ENCODE data around the gene FREM1.
"Not testable (repeated sequence)": the region's sequence is repeated elsewhere in the genome, so short reads cannot be mapped to it uniquely, and the experiment has no call there.

FREM1 gene

GRCh38 chr9:14909961-14910805 lies at the start of gene FREM1:
FREM1 (minus strand) TSS chr9:14910428; CDS start chr9:14868977, 41,451 bp downstream.
- DNase-seq (ENCODE audit: low read depth, low spot score) = peak; percentile 75

DNA sequence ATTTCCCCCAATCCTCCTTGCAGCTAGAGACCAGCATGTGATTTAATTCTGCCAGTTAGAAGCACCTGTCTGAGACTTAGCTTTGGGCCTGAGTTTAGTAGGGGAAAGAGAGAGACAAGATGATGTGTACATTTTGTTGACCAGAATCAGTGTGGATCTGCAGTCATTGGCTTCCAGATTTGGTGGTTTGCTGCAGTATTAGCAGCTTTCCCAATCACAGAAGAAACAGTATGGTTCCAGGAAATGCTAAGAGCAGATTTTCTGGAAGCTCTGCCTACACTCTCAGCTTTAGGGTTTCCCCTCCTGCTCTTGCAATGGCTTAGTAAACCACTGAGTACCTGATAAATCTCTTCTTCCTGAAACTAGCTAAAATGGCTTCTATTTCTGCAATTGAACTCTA lies 48.8 kb upstream of the FREM1 start:
- no peak for DNase-seq (ENCODE audit: low read depth, low spot score)

- no peak for DNase-seq (ENCODE audit: low read depth, low spot score)
Observed at GRCh38 chr9:14957109-14957508, 46.9 kb upstream of the FREM1 start.

GRCh38 chr9:14956208-14956607 lies 46.0 kb upstream of the FREM1 start:
- DNase-seq (ENCODE audit: low read depth, low spot score) = no peak

DNA sequence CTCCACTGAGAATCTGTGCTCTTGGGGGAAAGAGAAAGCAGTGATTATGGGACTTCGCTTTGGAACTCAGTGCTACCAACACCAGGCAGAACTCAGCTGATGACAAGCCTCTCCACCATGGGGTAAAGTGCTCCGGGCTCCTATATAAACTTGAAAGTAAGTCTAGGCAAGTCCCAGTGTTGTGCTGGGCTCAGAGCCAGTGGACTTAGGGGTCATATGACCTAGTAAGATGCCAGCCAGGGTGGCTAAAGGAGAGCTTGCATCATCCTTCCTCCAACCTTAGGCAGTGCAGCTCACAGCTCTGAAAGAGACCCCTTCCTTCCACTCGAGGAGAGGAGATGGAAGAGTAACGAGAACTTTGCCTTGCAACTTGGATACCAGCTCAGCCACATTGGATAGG lies 35.1 kb upstream of the FREM1 start:
- no peak for DNase-seq (ENCODE audit: low read depth, low spot score)

DNA sequence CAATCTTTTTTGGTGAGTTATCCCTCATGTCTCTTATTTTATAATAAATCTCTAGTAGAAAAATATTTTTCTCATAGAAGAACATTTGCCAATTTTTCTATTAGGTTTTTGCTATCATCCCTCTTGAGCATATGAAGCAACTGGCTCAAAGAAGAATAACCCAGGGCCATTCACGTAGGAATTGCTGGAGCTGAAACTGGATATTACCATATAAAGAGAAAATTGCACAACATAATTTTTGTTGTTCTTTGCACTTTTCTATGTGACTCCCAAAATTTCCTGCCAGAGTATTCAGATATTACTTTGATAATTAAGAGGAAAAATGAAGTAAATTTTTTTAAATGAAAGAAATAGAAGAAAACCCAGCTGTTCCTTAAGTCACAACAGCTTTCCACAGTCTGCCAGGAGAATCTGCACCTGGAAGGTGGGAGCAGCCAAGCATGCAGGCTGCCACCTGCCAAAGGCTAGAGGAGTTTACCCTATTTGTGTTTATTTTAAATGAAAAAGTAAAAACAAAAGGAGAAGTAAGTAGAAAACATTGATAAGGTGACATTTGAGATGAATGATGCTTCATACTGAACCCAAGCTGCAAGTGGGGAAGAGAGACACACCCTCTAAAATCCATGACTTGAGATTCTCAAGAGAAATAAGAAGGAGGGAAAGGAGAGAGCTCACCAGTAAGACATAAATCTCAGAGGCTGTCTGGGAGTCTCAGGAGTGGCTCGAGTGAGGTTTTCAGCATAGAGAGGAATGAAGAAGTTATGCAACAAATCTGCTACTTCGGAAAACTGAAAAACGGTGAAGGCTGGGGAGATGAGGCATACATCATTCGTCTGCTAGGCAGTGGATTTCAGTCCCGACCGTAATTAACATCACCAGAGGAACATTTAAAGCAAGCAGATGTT lies 31.5 kb upstream of the FREM1 start:
- no peak for DNase-seq (ENCODE audit: low read depth, low spot score)

- no peak for DNase-seq (ENCODE audit: low read depth, low spot score)
Observed at GRCh38 chr9:14939378-14939777, 29.1 kb upstream of the FREM1 start.

DNA sequence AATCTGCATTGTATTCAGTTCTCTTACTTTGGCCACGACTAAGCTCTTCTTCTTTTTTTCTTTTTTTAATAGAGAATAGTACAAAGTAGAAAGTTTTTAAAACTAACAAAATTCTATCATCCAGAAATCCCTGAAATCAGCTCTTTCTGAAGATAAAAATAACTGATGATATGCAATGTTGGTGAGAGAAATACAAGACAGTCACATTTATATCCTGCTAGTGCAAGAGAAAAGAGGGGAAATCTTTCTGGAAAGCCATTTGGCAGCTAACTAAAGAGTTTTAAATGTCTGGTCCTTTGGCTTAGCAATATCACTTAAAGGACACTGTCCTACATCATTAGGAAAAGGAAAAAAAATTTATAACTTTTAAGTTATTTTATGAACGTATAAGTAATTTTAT lies 27.0 kb upstream of the FREM1 start:
- DNase-seq (ENCODE audit: low read depth, low spot score) = no peak

DNA sequence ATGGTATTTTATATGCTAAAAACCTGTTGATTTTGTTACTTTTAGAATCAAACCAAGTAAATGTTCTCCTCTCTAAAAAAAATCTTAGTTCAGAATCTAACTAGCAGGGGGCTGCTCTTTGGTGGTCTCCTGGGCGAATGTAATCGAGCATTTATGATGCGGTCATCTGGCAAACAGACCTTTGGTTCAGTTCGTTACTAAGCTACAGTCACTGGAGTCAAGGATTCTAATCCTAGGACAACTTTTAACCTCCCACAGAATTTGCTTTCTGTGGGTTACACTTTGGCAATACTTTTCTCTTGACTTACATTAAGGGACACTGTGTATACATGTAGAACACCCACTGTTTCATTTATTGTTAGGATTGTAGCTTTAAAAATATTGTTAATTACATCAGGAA lies 26.3 kb upstream of the FREM1 start:
- no peak for DNase-seq (ENCODE audit: low read depth, low spot score)

- no peak for DNase-seq (ENCODE audit: low read depth, low spot score)
Observed at GRCh38 chr9:14935964-14936363, 25.7 kb upstream of the FREM1 start.

DNA sequence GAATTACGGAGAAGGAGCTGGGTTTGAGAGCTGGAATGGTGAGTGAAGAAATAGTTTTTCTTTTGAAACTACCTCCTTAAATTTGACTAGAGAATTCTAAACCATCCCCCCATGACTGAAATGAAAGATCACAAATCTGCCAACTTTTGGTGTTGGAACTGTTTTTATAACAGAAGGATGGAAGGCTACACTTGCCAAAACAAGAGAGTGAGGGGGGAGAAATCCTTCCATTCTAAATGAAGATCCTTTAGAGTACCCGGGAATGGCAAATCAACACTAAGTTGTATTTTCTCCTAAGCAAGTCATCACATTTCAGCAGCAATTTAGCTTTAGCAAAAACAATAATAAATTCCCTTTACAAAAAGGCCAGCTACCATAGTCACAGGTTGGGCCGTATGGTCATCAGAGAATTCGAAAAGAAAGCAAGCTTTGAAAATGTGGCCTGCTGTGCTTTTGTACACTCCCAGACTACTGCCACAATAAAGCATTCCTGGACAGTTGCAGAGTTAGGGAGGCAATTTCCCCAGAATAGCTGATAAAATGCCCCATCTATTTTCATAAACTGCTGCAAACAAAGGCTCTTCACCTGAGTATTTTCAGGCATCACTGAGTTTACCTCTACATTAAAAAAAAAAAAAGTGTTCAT lies 25.0 kb upstream of the FREM1 start:
- no peak for DNase-seq (ENCODE audit: low read depth, low spot score)

- no peak for DNase-seq (ENCODE audit: low read depth, low spot score)
Observed at GRCh38 chr9:14932641-14933040, 22.4 kb upstream of the FREM1 start.

- no peak for DNase-seq (ENCODE audit: low read depth, low spot score)
Observed at GRCh38 chr9:14932231-14932630, 22.0 kb upstream of the FREM1 start.

- DNase-seq (ENCODE audit: low read depth, low spot score) = no peak
Observed at GRCh38 chr9:14926941-14927624, 16.9 kb upstream of the FREM1 start.

- no peak for DNase-seq (ENCODE audit: low read depth, low spot score)
Observed at GRCh38 chr9:14924230-14925219, 14.3 kb upstream of the FREM1 start.

DNA sequence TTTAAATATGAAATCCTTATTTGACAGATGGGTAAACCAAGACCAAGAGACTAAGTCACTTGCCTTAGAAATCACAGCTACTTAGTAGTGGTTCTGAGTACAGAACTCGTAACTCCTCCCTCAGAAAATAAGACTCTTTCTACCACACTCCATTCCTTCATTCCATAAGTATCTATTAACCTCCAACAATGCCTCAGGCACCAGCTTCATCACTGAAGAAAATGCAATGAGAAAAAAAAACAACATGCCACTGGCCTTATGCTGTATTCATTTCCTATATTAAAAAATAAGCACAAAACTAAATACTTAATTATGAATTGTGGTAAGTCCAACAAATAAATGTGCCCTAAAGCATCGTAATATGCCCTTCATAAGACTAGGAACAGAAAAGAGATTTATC lies 13.5 kb upstream of the FREM1 start:
- no peak for DNase-seq (ENCODE audit: low read depth, low spot score)

- DNase-seq (ENCODE audit: low read depth, low spot score) = not testable (repeated sequence)
Observed at GRCh38 chr9:14920805-14921204, 10.6 kb upstream of the FREM1 start.

GRCh38 chr9:14913366-14913765 lies 3.1 kb upstream of the FREM1 start:
- DNase-seq (ENCODE audit: low read depth, low spot score) = no peak

GRCh38 chr9:14912859-14913258 lies 2.6 kb upstream of the FREM1 start:
- DNase-seq (ENCODE audit: low read depth, low spot score) = no peak

DNA sequence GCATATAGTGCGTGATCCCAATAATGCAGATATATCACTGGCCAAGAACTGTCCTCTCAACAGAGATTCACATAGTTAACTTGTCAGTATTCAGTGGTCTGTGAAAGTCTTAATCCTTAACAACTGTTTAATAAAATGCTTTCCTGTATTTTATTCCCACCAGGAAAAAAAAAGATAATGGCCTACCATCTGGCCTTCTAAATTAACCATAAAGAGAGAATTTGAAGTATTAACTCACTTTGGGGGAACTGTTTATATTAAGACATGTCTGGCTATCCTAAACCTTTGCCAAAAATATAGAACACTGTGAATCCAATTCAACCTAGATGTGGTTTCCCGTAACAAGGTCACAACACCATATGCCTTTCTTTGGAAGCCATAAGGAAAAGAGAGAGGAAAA lies 818 bp upstream of the FREM1 start:
- DNase-seq (ENCODE audit: low read depth, low spot score) = no peak

Data from brain pericyte (primary cell).